Muscle of arm (tissue), 14 donors: ENCODE measurements around the gene UBR4. TPM values are rescaled to one million over a fixed set of nuclear protein-coding genes. Genes with fewer than 3 reads are reported as not detected.
A peak's percentile ranks its signal among the peaks of the same experiment; 100 is the strongest.
"Not testable (repeated sequence)": the region's sequence is repeated elsewhere in the genome, so short reads cannot be mapped to it uniquely, and the experiment has no call there.

Experiments used
- DNase-seq: peaks from one replicate; pipeline ENCODE4 v3.0.0-alpha.2; 2013
- long read RNA-seq, 11 donors: transcript quantifications; one replicate each; lab custom pipeline, GENCODE V29; 2026
- polyA plus RNA-seq, 12 donors: library from polyadenylated mRNA; unstranded; fragments of 120-200 nt; gene quantifications; one replicate each; pipeline ENCODE4 v1.2.1, GENCODE V29; 2013; ENCODE audit not compliant: insufficient read length in 12 of 12

Gene UBR4
- 10 to 100 TPM in 11 of 12 donors, not detected in 1; 63.1 to 98.9 (median 78.6) TPM for polyA plus RNA-seq
- long read RNA-seq, donor 1, transcript UBR4-208 (3 exons, 3,873 nt) = major isoform, 5 of 42 reads
- long read RNA-seq, donor 1, partial matches to known transcripts = 28 of 42 reads
- long read RNA-seq, donor 1, other reads (novel, unspliced or antisense) = 0 of 42 reads
- long read RNA-seq, donor 2, partial matches to known transcripts = 0 of 4 reads
- long read RNA-seq, donor 2, other reads (novel, unspliced or antisense) = 0 of 4 reads
- long read RNA-seq, donor 3, partial matches to known transcripts = 5 of 7 reads
- long read RNA-seq, donor 3, other reads (novel, unspliced or antisense) = 0 of 7 reads
- long read RNA-seq, donor 4, partial matches to known transcripts = 0 of 1 reads
- long read RNA-seq, donor 4, other reads (novel, unspliced or antisense) = 0 of 1 reads
- long read RNA-seq, donor 5, partial matches to known transcripts = 21 of 23 reads
- long read RNA-seq, donor 5, other reads (novel, unspliced or antisense) = 0 of 23 reads
- long read RNA-seq, donor 6, partial matches to known transcripts = 0 of 2 reads
- long read RNA-seq, donor 6, other reads (novel, unspliced or antisense) = 0 of 2 reads
- long read RNA-seq, donor 7, partial matches to known transcripts = 0 of 1 reads
- long read RNA-seq, donor 7, other reads (novel, unspliced or antisense) = 0 of 1 reads
- long read RNA-seq, donor 8, partial matches to known transcripts = 28 of 31 reads
- long read RNA-seq, donor 8, other reads (novel, unspliced or antisense) = 0 of 31 reads
- long read RNA-seq, donor 9, partial matches to known transcripts = 0 of 1 reads
- long read RNA-seq, donor 9, other reads (novel, unspliced or antisense) = 0 of 1 reads
- long read RNA-seq, donor 10, partial matches to known transcripts = 5 of 6 reads
- long read RNA-seq, donor 10, other reads (novel, unspliced or antisense) = 0 of 6 reads
- long read RNA-seq, donor 11, partial matches to known transcripts = 5 of 8 reads
- long read RNA-seq, donor 11, other reads (novel, unspliced or antisense) = 0 of 8 reads

DNA sequence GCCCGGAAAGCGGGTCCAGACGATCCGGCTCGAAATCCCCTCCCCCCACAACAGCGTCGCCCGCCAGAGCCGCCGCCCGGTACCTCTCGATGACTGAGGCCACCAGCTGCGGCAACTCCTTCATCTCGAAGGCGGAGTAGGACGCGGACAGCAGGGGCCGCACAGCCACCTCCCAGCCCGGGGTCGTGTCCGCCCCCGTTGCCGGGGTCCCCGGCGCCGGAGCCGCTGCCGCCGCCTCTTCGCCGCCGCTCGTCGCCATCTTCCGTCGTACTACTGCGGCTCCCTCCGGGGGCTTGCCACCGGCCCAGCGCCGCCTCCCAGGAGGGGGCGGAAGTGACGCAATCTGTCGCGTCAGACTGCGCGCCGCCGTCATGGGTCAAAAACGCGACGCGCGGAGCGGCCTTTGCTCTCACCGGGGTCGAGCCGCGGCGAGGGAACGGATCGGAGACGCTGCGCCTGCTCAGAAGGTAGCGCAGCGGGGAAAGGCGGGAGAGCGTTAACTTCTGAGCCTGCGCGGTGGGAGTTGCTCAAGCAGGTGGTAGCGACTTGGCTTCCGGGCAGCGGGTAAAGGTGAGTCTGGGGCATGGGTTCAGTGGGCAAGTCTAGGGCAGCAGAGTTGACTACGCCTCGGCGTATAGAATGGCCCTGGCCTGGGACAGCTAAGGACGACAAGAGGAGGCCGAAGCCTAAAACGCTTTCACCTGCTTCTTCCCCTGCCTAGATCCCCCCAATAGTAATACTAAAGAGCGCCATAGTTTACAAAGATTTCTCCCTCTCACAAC is at the start of gene UBR4:
Gene UBR4, minus strand, starts transcription at position 277 of the 782 bp plus-strand sequence. Its CDS starts 18 bp downstream, at position 259.
- DNase-seq = peak; percentile 95

DNA sequence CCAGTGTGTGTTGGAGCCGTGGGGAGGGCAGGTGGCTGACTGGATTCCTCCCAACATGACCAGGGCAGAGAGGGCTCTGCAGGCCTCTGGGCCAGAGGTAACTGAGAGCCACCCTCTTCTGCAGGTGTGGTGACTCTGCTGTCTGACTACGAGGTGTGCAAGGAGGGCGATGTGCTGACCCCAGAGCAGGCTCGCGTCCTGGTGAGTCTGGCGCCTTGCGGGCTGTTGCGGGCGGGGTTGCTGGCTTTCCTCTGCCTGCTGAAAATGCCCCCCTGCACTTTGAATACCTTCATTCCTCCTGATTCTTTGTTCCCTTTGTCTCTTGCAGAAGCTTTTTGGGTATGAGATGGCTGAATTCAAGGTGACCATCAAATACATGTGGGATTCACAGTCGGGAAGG is 48.3 kb upstream of the UBR4 start:
- DNase-seq = no peak

DNA sequence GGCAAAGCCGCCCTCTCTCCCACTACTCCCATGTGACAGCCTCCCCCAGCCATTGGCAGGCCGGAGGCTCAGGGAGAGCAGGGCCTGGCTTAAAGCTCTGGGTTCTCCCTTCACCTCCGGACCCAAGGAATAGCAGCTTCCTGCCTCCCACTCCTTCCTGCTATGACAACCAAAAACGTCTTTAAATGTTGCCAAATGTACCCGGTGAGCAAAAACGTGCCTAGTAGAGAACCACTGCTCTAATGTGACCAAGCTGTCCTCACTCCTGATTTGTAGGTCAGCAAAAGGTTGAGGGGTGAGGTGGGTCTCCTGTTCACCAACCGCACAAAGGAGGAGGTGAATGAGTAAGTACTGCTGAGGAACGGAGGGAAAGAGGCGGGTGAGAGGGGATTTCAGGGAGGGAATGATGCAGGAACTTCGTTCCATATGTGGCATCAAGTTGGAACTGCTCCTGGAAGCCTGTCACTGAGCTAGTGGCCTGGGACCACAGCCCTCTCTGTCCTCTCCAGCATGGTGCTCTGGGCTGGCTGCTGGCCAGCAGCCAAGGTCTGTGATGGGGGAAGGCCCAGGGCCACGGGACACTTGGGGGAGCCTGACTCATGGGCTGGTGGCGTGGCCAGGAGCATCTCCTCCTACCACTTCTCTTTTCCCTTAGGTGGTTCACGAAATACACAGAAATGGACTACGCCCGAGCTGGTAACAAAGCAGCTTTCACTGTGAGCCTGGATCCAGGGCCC is 47.3 kb upstream of the UBR4 start:
- no peak for DNase-seq

DNA sequence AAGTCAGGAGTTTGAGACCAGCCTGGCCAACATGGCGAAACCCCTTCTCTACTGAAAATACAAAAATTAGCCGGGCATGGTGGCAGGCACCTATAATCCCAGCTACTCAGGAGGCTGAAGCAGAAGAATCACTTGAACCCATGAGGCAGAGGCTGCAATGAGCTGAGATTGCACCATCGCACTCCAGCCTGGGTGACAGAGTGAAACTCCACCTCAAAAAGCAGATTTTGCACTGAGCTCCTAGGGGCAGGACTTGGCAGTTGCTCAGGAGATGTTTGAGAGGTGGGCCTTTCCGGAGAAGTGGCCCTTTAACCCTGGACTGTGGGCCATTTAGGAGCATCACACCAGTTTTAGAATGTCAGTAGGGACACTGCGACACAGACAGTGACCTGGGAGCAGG is 46.2 kb upstream of the UBR4 start:
- not testable (repeated sequence) for DNase-seq

DNA sequence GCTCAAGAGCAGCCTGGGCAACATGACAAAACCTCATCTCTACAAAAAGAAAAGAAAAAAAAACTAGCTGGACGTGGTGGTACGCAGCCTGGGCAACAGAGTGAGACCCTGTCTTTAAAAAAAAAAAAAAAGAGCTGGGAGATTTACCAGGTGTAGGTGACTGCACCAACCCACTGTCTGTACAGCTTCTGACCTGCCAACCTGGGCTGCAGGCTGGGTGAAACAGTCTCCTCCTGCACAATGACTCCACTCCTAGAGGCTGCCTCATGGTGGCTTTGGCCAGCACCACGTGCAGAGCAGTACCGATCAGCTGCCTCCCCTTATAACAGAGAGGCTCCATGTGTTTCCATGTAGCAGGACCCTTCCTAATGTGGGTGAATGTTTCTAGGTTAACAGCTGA is 45.2 kb upstream of the UBR4 start:
- DNase-seq = no peak

GRCh38 chr1:19254416-19254815 is 44.4 kb upstream of the UBR4 start:
- no peak for DNase-seq

- peak; percentile 92 for DNase-seq
Observed at GRCh38 chr1:19251305-19252196, 41.5 kb upstream of the UBR4 start, which contains the start of the genes EMC1 and MRTO4. TSS of gene EMC1 (minus strand) at chr1:19251524. CDS start at chr1:19251509, 15 bp downstream. TSS of gene MRTO4 (plus strand) at chr1:19251805. CDS start at chr1:19251836, 31 bp downstream.

GRCh38 chr1:19250629-19251304 is 40.7 kb upstream of the UBR4 start:
- DNase-seq = no peak

GRCh38 chr1:19240673-19241538 is 30.8 kb upstream of the UBR4 start:
- DNase-seq = peak; percentile 24

DNA sequence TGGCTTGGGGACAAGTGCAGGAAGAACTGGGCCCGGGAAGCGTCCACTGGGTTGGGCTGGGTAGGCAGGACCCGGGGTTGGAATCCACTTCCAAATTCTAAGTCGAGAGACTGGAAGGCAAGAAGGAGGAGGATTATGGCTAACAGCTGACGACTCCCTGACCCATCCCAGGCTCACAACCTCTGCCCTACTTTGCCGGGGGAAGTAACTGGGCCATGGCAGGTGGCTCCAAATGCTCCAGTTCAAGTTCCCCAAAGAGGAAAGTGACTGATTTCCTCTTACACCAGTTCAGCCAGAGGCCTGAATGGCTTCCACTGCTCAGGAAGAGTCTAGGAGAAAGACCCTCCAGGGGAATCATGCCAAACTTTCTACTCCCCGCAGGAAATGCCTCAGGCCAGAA is 29.8 kb upstream of the UBR4 start:
- no peak for DNase-seq

- DNase-seq = no peak
Observed at GRCh38 chr1:19234224-19234623, 24.2 kb upstream of the UBR4 start.

DNA sequence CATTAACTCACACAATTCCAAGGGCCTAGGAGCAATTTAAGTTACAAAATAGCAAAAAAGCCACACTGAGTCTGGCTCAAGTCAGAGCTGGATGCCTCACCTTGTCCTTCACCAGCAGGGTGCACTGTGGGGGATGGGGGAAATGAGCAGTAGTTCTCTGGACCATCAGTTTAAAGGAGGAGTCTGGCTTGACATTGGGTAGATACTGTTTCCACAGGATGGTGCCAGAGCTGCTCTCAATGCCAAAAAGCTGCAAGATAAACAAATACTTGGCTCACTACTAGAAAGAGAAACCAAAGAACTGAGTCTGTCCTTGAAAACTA is 22.4 kb upstream of the UBR4 start:
- no peak for DNase-seq

DNA sequence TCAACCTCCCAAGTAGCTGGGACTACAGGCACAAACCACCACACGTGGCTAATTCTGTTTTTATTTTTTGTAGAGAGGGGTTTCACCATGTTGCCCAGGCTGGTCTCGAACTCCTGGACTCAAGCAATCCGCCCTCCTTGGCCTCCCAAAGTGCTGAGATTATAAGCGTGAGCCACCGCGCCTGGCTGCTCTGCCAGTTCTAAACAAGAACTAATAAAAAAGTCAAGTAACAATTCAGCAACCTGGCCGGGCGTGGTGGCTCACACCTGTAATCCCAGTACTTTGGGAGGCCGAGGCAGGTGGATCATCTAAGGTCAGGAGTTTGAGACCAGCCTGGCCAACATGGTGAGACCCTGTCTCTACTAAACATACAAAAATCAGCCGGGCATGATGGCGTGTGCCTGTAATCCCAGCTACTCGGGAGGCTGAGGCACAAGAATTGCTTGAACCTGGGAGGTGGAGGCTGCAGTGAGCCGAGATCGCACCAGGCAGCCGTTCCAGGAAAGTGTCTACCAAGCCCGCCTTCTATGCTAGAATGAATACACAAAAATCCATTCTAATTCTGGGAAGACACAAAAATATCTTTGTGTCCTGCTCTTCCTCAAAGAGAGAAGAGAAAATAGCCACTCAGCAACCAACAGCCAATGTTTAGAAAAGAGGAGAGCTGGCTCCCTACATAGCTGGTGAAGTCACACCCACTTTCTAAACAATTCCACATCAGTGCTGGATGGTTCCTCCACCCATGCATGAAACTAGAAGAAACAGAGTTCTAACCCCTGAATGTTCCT is 21.9 kb upstream of the UBR4 start:
- not testable (repeated sequence) for DNase-seq

DNA sequence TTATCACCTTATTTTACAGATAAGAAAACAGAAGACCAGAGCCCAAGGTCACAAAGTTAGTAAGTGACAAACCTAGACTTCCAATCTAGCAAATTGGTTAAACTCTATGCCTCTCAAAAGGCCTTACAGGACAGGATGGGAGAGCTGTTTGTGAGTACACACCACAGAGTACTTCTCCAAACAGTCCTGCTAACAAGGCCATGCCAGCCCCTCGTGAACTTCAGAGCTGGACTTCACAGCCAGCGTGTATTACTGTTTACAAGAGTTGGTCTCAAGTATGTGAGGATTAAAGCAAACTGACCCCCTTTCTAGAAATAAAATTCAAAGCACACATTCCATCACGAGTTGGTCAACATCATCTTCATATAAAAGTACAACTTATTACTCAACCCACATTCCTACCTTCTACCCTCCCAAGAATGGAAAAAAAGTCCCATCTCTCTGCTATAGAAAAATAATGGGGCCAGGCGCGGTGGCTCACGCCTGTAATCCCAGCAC is 19.8 kb upstream of the UBR4 start:
- no peak for DNase-seq

- DNase-seq = no peak
Observed at GRCh38 chr1:19229229-19229628, 19.2 kb upstream of the UBR4 start.

DNA sequence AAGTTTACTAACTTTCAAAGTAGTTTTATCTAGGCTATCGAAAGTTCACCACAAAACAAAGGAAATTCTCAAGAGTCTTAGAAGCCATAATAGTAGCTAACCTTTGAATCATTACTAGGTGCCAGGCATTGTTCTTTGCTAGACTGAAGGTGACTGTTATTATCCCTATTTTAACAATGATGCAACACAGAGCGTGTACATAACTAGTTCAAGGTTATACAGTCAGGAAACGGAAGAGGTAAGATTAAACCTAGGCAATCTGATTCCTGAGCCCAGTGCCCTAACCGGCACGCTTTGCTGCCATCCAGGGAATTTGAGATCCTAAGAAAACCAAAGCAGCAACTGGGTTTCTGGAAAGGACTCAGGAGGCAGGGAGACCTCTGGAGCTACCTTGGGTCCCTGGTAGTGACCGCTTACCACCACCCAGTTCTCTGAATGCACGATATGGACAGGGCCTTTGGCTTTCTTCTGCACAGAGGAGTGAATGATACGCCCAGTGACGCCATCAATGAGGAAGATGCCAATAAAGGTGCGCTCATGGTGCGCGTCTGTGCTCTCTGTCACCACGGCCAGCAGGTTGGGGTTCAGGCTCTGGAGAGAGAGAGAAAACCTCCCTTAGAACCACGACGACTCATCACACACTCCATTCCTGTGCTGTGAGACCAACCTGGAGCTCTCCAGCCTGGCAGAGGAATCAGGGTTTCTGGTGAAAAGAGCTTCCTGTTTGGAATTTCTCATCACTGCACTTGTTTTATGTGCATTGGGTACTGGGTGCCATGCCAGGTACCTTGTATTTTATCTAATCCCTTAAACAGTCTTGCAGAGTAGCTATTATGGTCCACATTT is 13.1 kb upstream of the UBR4 start:
- DNase-seq = no peak
